ENCODE results near the gene SLAIN2. TPM values are rescaled to one million over a fixed set of nuclear protein-coding genes. Genes with fewer than 3 reads are reported as not detected.
"Not testable (repeated sequence)": the region's sequence is repeated elsewhere in the genome, so short reads cannot be mapped to it uniquely, and the experiment has no call there.

SLAIN2 gene
- 32.2 TPM for total RNA-seq

GRCh38 chr4:48340965-48341775 is at the start of gene SLAIN2:
SLAIN2 (plus strand) TSS chr4:48341529; CDS start chr4:48341740, 211 bp downstream.
- peak; percentile 90 for ATAC-seq

GRCh38 chr4:48292218-48292790 is 49.0 kb upstream of the SLAIN2 start:
- not testable (repeated sequence) for ATAC-seq; DNase-seq (ENCODE audit: low spot score)

More at GRCh38 chr4:48340965-48341775, at the start of gene SLAIN2:
- DNase-seq (ENCODE audit: low spot score), result peak; percentile 100

GRCh38 chr4:48295116-48295515 is 46.2 kb upstream of the SLAIN2 start:
- ATAC-seq (no peak), DNase-seq (ENCODE audit: low spot score) (no peak)

GRCh38 chr4:48296365-48296764 is 45.0 kb upstream of the SLAIN2 start:
- ATAC-seq, result no peak
- no peak for DNase-seq (ENCODE audit: low spot score)

- ATAC-seq, result no peak
- no peak for DNase-seq (ENCODE audit: low spot score)
These were observed 44.0 kb upstream of the SLAIN2 start for GRCh38 chr4:48297256-48297846.

GRCh38 chr4:48299560-48299959 is 41.8 kb upstream of the SLAIN2 start:
- DNase-seq (ENCODE audit: low spot score) (no peak), ATAC-seq (no peak)

GRCh38 chr4:48300004-48300403 is 41.3 kb upstream of the SLAIN2 start:
- no peak for ATAC-seq

GRCh38 chr4:48305508-48305907 is 35.8 kb upstream of the SLAIN2 start:
- ATAC-seq, result no peak
- DNase-seq (ENCODE audit: low spot score), result no peak

More at GRCh38 chr4:48300004-48300403, 41.3 kb upstream of the SLAIN2 start:
- DNase-seq (ENCODE audit: low spot score), result no peak

- ATAC-seq (no peak), DNase-seq (ENCODE audit: low spot score) (no peak)
These were observed 33.8 kb upstream of the SLAIN2 start for GRCh38 chr4:48307528-48307927.

- ATAC-seq (no peak), DNase-seq (ENCODE audit: low spot score) (no peak)
These were observed 32.4 kb upstream of the SLAIN2 start for GRCh38 chr4:48308901-48309300.

GRCh38 chr4:48311896-48312295 is 29.4 kb upstream of the SLAIN2 start:
- DNase-seq (ENCODE audit: low spot score) (no peak), ATAC-seq (no peak)

GRCh38 chr4:48314746-48315145 is 26.6 kb upstream of the SLAIN2 start:
- not testable (repeated sequence) for DNase-seq (ENCODE audit: low spot score); ATAC-seq

GRCh38 chr4:48315728-48316630 is 25.4 kb upstream of the SLAIN2 start:
- ATAC-seq, result peak; percentile 97

GRCh38 chr4:48321312-48321711 is 20.0 kb upstream of the SLAIN2 start:
- no peak for ATAC-seq

More at GRCh38 chr4:48315728-48316630, 25.4 kb upstream of the SLAIN2 start:
- no peak for DNase-seq (ENCODE audit: low spot score)

GRCh38 chr4:48322063-48322462 is 19.3 kb upstream of the SLAIN2 start:
- ATAC-seq (no peak), DNase-seq (ENCODE audit: low spot score) (no peak)

More at GRCh38 chr4:48321312-48321711, 20.0 kb upstream of the SLAIN2 start:
- DNase-seq (ENCODE audit: low spot score), result no peak

- DNase-seq (ENCODE audit: low spot score) (no peak), ATAC-seq (no peak)
These were observed 17.0 kb upstream of the SLAIN2 start for GRCh38 chr4:48324281-48324680.

- DNase-seq (ENCODE audit: low spot score) (no peak), ATAC-seq (peak; percentile 87)
These were observed 12.1 kb upstream of the SLAIN2 start for GRCh38 chr4:48329193-48329592.

GRCh38 chr4:48329976-48330375 is 11.4 kb upstream of the SLAIN2 start:
- ATAC-seq (no peak), DNase-seq (ENCODE audit: low spot score) (no peak)

GRCh38 chr4:48331577-48332330 is 9.6 kb upstream of the SLAIN2 start:
- peak; percentile 34 for ATAC-seq
- DNase-seq (ENCODE audit: low spot score), result no peak

- peak; percentile 33 for ATAC-seq
- DNase-seq (ENCODE audit: low spot score), result no peak
These were observed 8.7 kb upstream of the SLAIN2 start for GRCh38 chr4:48332661-48333060.

Measured in left lobe of liver (tissue), 2 donors.